SK-N-SH treated with all-trans-retinoic acid at 6 μM for 48 hours (cell line): ENCODE results near the gene EDA.

Experiments used
- CSRNP3 ChIP-seq: fragments of 250-450 bp; sonication (Bioruptor Pico); IDR thresholded peaks from 2 replicates; pipeline ENCODE4 v1.5.1; 2021; ENCODE audit warnings: mild to moderate bottlenecking, moderate library complexity
- PATZ1 ChIP-seq: fragments of 250-450 bp; sonication (Bioruptor Pico); IDR thresholded peaks from 2 replicates; pipeline ENCODE4 v1.8.0; 2020; ENCODE audit warnings: mild to moderate bottlenecking, moderate library complexity, borderline replicate concordance

GRCh38 chrX:69762340-69762739 is 146.4 kb downstream of the EDA start:
- TF ChIP-seq PATZ1 (CRISPR knock-in tag) = no peak
- no peak for TF ChIP-seq CSRNP3 (CRISPR knock-in tag)
